GM21529 (cell line): ENCODE results near the gene CEACAM6.
"Not testable (repeated sequence)": the region's sequence is repeated elsewhere in the genome, so short reads cannot be mapped to it uniquely, and the experiment has no call there.

Experiments
- ATAC-seq: cut with Tn5 transposase; IDR thresholded peaks from one replicate; pipeline ENCODE4 v1.9.1; 2021; ENCODE audit not compliant: unreplicated experiment

Gene CEACAM6

GRCh38 chr19:41755328-41755913 is at the start of gene CEACAM6:
Gene CEACAM6 (plus strand): TSS chr19:41755530. CDS start chr19:41755639, 109 bp downstream.
- ATAC-seq: no peak

DNA sequence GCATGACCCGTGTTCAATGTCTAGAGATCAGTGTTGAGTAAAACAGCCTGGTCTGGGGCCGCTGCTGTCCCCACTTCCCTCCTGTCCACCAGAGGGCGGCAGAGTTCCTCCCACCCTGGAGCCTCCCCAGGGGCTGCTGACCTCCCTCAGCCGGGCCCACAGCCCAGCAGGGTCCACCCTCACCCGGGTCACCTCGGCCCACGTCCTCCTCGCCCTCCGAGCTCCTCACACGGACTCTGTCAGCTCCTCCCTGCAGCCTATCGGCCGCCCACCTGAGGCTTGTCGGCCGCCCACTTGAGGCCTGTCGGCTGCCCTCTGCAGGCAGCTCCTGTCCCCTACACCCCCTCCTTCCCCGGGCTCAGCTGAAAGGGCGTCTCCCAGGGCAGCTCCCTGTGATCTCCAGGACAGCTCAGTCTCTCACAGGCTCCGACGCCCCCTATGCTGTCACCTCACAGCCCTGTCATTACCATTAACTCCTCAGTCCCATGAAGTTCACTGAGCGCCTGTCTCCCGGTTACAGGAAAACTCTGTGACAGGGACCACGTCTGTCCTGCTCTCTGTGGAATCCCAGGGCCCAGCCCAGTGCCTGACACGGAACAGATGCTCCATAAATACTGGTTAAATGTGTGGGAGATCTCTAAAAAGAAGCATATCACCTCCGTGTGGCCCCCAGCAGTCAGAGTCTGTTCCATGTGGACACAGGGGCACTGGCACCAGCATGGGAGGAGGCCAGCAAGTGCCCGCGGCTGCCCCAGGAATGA is 48.4 kb upstream of the CEACAM6 start:
- ATAC-seq: no peak

- no peak for ATAC-seq
Observed at GRCh38 chr19:41707502-41707812, 47.9 kb upstream of the CEACAM6 start.

DNA sequence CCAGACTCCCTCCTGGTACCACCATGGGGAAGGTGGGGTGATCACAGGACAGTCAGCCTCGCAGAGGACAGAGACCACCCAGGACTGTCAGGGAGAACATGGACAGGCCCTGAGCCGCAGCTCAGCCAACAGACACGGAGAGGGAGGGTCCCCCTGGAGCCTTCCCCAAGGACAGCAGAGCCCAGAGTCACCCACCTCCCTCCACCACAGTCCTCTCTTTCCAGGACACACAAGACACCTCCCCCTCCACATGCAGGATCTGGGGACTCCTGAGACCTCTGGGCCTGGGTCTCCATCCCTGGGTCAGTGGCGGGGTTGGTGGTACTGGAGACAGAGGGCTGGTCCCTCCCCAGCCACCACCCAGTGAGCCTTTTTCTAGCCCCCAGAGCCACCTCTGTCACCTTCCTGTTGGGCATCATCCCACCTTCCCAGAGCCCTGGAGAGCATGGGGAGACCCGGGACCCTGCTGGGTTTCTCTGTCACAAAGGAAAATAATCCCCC is 47.4 kb upstream of the CEACAM6 start:
- no peak for ATAC-seq

DNA sequence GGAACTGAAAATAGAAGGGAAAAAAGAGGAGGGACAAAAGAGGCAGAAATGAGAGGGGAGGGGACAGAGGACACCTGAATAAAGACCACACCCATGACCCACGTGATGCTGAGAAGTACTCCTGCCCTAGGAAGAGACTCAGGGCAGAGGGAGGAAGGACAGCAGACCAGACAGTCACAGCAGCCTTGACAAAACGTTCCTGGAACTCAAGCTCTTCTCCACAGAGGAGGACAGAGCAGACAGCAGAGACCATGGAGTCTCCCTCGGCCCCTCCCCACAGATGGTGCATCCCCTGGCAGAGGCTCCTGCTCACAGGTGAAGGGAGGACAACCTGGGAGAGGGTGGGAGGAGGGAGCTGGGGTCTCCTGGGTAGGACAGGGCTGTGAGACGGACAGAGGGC is 46.8 kb upstream of the CEACAM6 start, which contains the start of gene CEACAM5:
Gene CEACAM5, plus strand, starts transcription at position 146 of the 400 bp plus-strand sequence. Its CDS starts 106 bp downstream, at position 252.
- no peak for ATAC-seq

- ATAC-seq: not testable (repeated sequence)
Observed at GRCh38 chr19:41709516-41709915, 45.8 kb upstream of the CEACAM6 start.

DNA sequence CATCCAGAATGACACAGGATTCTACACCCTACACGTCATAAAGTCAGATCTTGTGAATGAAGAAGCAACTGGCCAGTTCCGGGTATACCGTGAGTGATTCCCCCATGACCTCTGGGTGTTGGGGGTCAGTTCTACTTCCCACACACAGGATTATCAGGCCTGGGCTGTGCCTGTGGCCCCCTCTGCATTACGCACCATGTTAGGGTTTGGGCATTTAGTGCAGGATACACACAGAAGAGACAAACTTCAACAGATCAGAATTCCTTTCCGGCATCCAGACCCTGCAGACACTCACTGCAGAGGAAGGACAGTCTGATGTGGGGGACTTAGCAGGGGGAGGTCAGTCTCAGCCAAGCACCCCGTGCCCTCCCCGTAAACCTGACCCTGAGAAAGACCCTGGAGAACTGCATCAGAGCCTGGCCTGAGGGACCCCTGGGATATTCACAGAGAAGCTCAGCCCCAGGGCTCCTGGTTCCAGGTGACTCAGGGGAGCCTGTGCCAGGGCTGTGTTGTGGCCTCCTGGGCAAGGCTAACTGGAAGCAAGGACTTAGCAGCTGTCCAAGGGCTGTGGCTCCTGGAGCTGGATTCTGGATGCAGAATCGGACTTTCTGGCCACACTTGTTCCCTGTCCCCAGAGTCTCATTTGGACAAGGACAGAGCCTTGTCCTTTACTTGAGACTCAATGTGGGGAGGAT is 45.2 kb upstream of the CEACAM6 start:
- ATAC-seq: no peak

DNA sequence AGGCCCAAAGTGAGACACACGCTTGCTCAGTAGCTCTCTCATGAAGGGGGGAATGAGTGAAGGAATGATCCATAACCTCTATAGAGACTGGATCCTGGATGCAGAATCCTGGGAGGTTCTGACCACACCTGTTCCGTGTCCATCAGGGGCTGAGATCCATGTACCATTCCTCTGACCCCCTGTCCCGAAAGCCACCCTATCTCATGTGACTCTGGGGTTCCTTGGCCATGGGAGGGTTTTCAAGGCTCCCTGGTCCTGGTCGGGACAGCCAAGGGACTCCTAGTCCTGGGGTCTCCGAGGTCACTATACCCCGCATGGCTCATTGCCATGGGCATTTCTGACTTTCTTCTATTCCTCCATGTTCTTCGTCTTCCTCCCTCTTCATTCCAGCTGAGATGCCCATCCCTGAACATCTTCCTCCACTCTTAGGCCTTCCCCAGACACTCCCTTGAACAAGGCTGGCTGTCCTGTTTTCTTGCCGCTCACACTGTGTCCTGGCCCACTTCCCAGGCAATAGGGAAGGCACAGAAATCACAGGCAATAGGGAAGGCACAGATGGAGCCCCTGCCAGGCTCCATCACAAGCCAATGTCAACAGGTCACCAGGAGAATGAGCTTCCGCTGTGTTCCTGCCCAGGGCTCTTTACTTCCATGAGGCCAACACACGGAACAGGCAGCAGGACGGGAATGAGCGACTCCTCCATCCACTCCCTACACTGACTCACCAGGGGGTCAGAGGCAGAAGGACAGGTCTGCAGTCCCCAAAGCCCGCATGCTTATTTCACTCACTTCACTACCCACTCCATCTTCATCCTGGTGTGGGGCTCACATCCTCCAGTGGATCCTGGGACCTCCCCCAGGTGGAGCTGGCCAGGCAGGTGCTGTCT is 43.7 kb upstream of the CEACAM6 start:
- ATAC-seq: no peak

DNA sequence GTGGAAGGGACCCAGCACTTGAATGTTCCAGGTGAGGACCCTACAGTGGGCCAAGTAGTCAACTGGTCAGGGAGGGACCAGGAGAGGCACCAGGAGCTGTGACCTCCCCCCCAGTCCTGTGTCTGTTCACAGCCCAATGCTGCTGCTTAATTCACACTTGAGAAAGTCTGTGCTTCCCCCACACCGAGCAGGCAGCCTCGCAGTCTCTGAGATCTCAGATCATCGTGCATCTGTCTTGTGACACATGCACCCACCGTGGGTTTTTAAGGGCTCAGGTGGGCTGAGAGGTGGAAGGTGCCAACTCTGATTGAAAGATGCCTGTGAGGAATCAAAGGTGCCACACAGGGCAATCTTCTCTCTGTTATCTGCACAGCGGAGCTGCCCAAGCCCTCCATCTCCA is 40.7 kb upstream of the CEACAM6 start:
- no peak for ATAC-seq

DNA sequence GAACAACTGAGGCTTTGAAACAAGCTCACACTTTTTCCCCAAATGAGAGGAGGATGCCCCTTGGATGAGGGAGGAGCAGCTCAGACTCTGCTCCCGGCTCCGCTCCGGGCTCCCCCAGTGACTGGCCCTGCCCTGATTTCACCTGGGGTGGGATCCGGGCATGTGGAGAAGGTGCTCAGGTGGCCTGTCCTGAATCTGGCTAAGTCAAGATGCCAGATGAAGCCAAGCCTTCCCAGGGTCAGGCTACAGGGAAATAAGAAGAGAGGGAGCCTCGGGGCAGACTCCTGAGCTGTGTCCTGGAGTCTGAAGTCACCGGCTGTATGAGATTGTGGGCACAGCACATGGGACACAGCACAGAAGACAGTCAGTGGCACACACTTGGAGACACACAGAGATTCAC is 36.6 kb upstream of the CEACAM6 start:
- no peak for ATAC-seq

- no peak for ATAC-seq
Observed at GRCh38 chr19:41720103-41720502, 35.2 kb upstream of the CEACAM6 start.

- ATAC-seq: no peak
Observed at GRCh38 chr19:41726493-41726892, 28.8 kb upstream of the CEACAM6 start.

- ATAC-seq: no peak
Observed at GRCh38 chr19:41734156-41734555, 21.2 kb upstream of the CEACAM6 start.

DNA sequence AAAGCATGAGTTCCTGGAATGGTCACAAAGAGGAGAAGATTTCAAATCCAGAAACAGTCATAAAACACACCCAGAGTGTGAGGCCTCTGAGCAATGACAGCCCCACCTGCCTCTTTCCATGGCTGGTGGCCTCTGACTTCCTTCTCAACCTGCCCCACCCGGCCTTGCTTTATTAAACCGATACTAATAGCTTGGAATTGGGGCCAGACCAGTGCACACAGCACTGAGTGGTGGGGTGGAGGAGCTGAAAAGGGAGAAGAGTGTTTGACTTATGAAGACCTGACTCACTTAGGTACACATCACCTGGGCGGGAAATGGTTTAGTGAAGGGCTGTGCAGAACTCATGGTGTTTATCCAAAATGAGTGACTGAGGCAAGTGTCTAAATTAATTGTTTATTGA is 20.7 kb upstream of the CEACAM6 start:
- no peak for ATAC-seq

GRCh38 chr19:41735071-41735600 is 20.2 kb upstream of the CEACAM6 start:
- ATAC-seq: no peak

- ATAC-seq: no peak
Observed at GRCh38 chr19:41739361-41739760, 16.0 kb upstream of the CEACAM6 start.

- ATAC-seq: no peak
Observed at GRCh38 chr19:41740415-41741243, 14.7 kb upstream of the CEACAM6 start.

DNA sequence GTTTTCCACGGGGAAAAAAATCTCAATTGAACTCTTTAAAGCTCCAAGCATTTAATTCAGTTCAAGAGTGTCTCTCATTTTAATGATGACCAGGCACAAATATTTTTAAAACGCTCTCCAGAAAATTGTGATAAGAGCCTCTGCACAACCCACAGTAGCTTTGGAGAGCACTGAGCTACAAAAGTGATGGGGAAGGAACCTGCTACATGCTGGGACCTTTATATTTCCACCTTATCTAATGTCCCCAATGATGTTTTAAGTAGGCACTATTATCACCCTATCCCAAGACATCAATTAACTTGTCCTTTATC is 14.1 kb upstream of the CEACAM6 start:
- no peak for ATAC-seq

DNA sequence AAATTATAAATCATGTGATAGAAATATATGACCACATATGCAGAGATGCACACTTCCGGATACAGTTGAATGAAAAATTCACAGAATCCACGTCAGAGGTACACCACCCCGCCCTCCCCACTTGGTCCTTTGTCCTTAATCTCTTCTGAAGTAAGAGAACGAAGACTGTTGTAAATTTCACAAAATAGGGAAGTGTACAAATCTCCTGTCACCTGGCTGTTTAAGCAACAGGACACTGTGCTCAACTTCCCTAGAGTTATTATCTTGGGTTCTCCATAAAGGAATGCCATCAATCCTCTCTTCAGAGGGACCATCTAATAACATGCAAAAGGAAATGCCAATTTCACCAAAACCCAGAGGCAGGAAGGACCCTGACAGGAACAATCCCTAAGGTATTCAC is 10.5 kb upstream of the CEACAM6 start:
- ATAC-seq: no peak

GRCh38 chr19:41745756-41746155 is 9.6 kb upstream of the CEACAM6 start:
- ATAC-seq: no peak
